SK-N-SH (cell line): ENCODE results near the gene WARS2. TPM values are rescaled to one million over a fixed set of nuclear protein-coding genes. Genes with fewer than 3 reads are reported as not detected.

Source experiments
- CTCF ChIA-PET: fragments of 300-600, 350-600 bp; formaldehyde crosslinking; extraction: SDS; loops from one replicate; lab custom pipeline; 2021; lab: Yijun Ruan, JAX
- POLR2A ChIA-PET: fragments of 350-600 bp; sonication (Branson Sonifier 250); formaldehyde crosslinking; extraction: SDS; loops from one replicate; lab custom pipeline; 2020; ENCODE audit warnings: antibody characterized with exemption, inconsistent platforms; lab: Yijun Ruan, JAX
- DNase-seq: peaks from one replicate; pipeline ENCODE4 v3.0.0; 2012
- H2AFZ ChIP-seq: fragments of 200-600 bp; sonication (generic); 2 replicates; pipeline ENCODE4 v1.8.1; 2016; ENCODE audit warnings: antibody characterized with exemption, mild to moderate bottlenecking, low read depth
- H3F3A ChIP-seq: fragments of 200-600 bp; sonication (generic); replicated peaks from 2 replicates; pipeline ENCODE3; 2016; ENCODE audit warnings: antibody characterized with exemption, mild to moderate bottlenecking; ENCODE audit not compliant: insufficient read depth
- H3K27ac ChIP-seq, 2 experiments: fragments of 200-500 bp in 1 of 2; fragments of 200-600 bp in 1 of 2; sonication (Bioruptor generic) in 1 of 2; sonication (generic), shearing (Covaris generic) in 1 of 2; 2 replicates each; pipeline versions ENCODE4 v1.5.1 to v1.6.1; 2014 to 2016; ENCODE audit warnings: low read depth in 2 of 2, inconsistent platforms in 1 of 2, low read length in 1 of 2, mild to moderate bottlenecking in 1 of 2, mixed read lengths in 1 of 2
- H3K27me3 ChIP-seq: fragments of 200-600 bp; sonication (generic), shearing (Covaris generic); 2 replicates; pipeline ENCODE4 v1.6.1; 2016; ENCODE audit warnings: mixed run types; ENCODE audit not compliant: insufficient read depth
- H3K36me3 ChIP-seq, 2 experiments: fragments of 200-500 bp in 1 of 2; fragments of 200-600 bp in 1 of 2; sonication (Bioruptor generic) in 1 of 2; sonication (generic) in 1 of 2; replicated peaks in 1 of 2; 2 replicates each; pipeline versions ENCODE3 to v1.5.1; 2014 to 2016; ENCODE audit warnings: low read length in 1 of 2, mild to moderate bottlenecking in 1 of 2; ENCODE audit not compliant: insufficient read depth in 2 of 2, control insufficient read depth in 1 of 2
- H3K4me1 ChIP-seq, 2 experiments: fragments of 200-500 bp in 1 of 2; fragments of 200-600 bp in 1 of 2; sonication (Bioruptor generic) in 1 of 2; sonication (generic), shearing (Covaris generic) in 1 of 2; 2 replicates each; pipeline versions ENCODE4 v1.5.1 to v1.6.1; 2014 to 2016; ENCODE audit warnings: low read depth in 1 of 2, low read length in 1 of 2, mixed run types in 1 of 2; ENCODE audit not compliant: insufficient read depth in 2 of 2, control insufficient read depth in 1 of 2
- H3K4me2 ChIP-seq: fragments of 200-600 bp; sonication (generic), shearing (Covaris generic); 2 replicates; pipeline ENCODE4 v1.6.1; 2017; ENCODE audit warnings: mixed run types
- H3K4me3 ChIP-seq, 2 experiments: fragments of 200-500 bp in 1 of 2; fragments of 200-600 bp in 1 of 2; sonication (Bioruptor generic) in 1 of 2; sonication (generic), shearing (Covaris generic) in 1 of 2; 2 replicates each; pipeline versions ENCODE4 v1.5.1 to v1.8.1; 2014 to 2016; ENCODE audit warnings: low read depth in 2 of 2, inconsistent platforms in 1 of 2, low read length in 1 of 2, mild to moderate bottlenecking in 1 of 2, mixed read lengths in 1 of 2, moderate library complexity in 1 of 2
- H3K79me2 ChIP-seq: fragments of 200-600 bp; sonication (generic); 2 replicates; pipeline ENCODE4 v1.8.1; 2017; ENCODE audit warnings: mild to moderate bottlenecking; ENCODE audit not compliant: insufficient read depth
- H3K9ac ChIP-seq: fragments of 200-600 bp; sonication (generic); 2 replicates; pipeline ENCODE4 v1.6.1; 2017; ENCODE audit warnings: mixed run types
- H3K9me2 ChIP-seq: fragments of 200-600 bp; sonication (generic); 2 replicates; pipeline ENCODE4 v1.6.1; 2017; ENCODE audit warnings: mixed run types
- H3K9me3 ChIP-seq: fragments of 200-600 bp; sonication (generic); 2 replicates; pipeline ENCODE4 v1.6.1; 2017; ENCODE audit warnings: mixed run types, mild to moderate bottlenecking, moderate library complexity
- H4K20me1 ChIP-seq: fragments of 200-600 bp; sonication (generic); 2 replicates; pipeline ENCODE4 v1.6.1; 2017; ENCODE audit warnings: mild to moderate bottlenecking, mixed run types; ENCODE audit not compliant: insufficient read depth
- CHD2 ChIP-seq: fragments of 150-350 bp; IDR thresholded peaks from 2 replicates; pipeline ENCODE4 v1.6.1; 2018; ENCODE audit warnings: low read length; ENCODE audit not compliant: partially characterized antibody
- EZH2phosphoT487 ChIP-seq: fragments of 200-600 bp; sonication (generic); IDR thresholded peaks from 2 replicates; pipeline ENCODE4 v1.6.1; 2017; ENCODE audit warnings: low read depth, mixed run types, mild to moderate bottlenecking, antibody characterized with exemption, moderate library complexity, borderline replicate concordance
- FOXJ3 ChIP-seq: sonication (generic); formaldehyde crosslinking; IDR thresholded peaks from 2 replicates; pipeline ENCODE4 v1.5.1; 2020; ENCODE audit warnings: mild to moderate bottlenecking, missing genetic modification reagents
- FOXM1 ChIP-seq: IDR thresholded peaks from 2 replicates; pipeline ENCODE4 v1.4.0; 2012; ENCODE audit warnings: low read depth, mild to moderate bottlenecking
- GABPA ChIP-seq: IDR thresholded peaks from 2 replicates; pipeline ENCODE4 v1.4.0; 2012; ENCODE audit warnings: low read depth, mild to moderate bottlenecking
- GATA2 ChIP-seq: sonication (generic); formaldehyde crosslinking; IDR thresholded peaks from 2 replicates; pipeline ENCODE4 v1.5.0; 2020; ENCODE audit warnings: mild to moderate bottlenecking, missing genetic modification reagents
- MEF2A ChIP-seq: IDR thresholded peaks from 2 replicates; pipeline ENCODE4 v1.4.0; 2012; ENCODE audit warnings: low read depth, borderline replicate concordance
- NFIC ChIP-seq: IDR thresholded peaks from 2 replicates; pipeline ENCODE4 v1.4.0; 2012; ENCODE audit warnings: borderline replicate concordance
- NRF1 ChIP-seq: IDR thresholded peaks from 2 replicates; pipeline ENCODE4 v1.6.1; 2012; ENCODE audit warnings: low read depth, mild to moderate bottlenecking, low read length
- POLR2AphosphoS5 ChIP-seq: IDR thresholded peaks from 2 replicates; pipeline ENCODE4 v1.6.1; 2012; ENCODE audit warnings: low read depth, low read length
- RAD21 ChIP-seq: IDR thresholded peaks from 2 replicates; pipeline ENCODE4 v1.6.1; 2012; ENCODE audit warnings: mild to moderate bottlenecking, low read length
- RCOR1 ChIP-seq: fragments of 150-350 bp; IDR thresholded peaks from 2 replicates; pipeline ENCODE4 v1.6.1; 2017; ENCODE audit warnings: antibody characterized with exemption, low read length
- RFX5 ChIP-seq: IDR thresholded peaks from 2 replicates; pipeline ENCODE4 v1.6.1; 2012; ENCODE audit warnings: mild to moderate bottlenecking, improper control_type of control experiment, low read length
- RXRA ChIP-seq: IDR thresholded peaks from 2 replicates; pipeline ENCODE4 v1.4.0; 2012; ENCODE audit warnings: low read depth, mild to moderate bottlenecking, borderline replicate concordance
- SIN3A ChIP-seq: IDR thresholded peaks from 2 replicates; pipeline ENCODE4 v1.6.1; 2012; ENCODE audit warnings: low read depth, mild to moderate bottlenecking, low read length, moderate library complexity, borderline replicate concordance
- SMC3 ChIP-seq: IDR thresholded peaks from 2 replicates; pipeline ENCODE4 v1.6.1; 2012; ENCODE audit warnings: low read depth, low read length, improper control_type of control experiment
- TAF1 ChIP-seq: IDR thresholded peaks from 2 replicates; pipeline ENCODE4 v1.6.1; 2012; ENCODE audit warnings: low read depth, mild to moderate bottlenecking, low read length, moderate library complexity, borderline replicate concordance
- WGBS: methylation state at CpG from one replicate; pipeline ENCODE4 v1.1.6; 2017; ENCODE audit warnings: low lambda C conversion rate; 5-methylcytosine and 5-hydroxymethylcytosine counted together
- polyA plus RNA-seq, 3 experiments: library from polyadenylated mRNA; depleted of rRNA; stranded (reverse); fragments of >200 nt; gene quantifications; 2 replicates each; pipeline ENCODE4 v1.2.3, GENCODE V29; 2012
- TF ChIP-seq, protein P1 (sequence below): fragments of 150-350 bp; IDR thresholded peaks from 2 replicates; pipeline ENCODE4 v1.6.1; 2017; ENCODE audit warnings: antibody characterized with exemption, low read length, low read depth, borderline replicate concordance
- TF ChIP-seq, protein P2 (sequence below): IDR thresholded peaks from 2 replicates; pipeline ENCODE4 v1.4.0; 2012; ENCODE audit warnings: low read depth, borderline replicate concordance
- TF ChIP-seq, protein P3 (sequence below): IDR thresholded peaks from 2 replicates; pipeline ENCODE4 v1.4.0; 2012; ENCODE audit warnings: low read depth
- TF ChIP-seq, protein P4 (sequence below): fragments of 150-350 bp; IDR thresholded peaks from 2 replicates; pipeline ENCODE4 v1.6.1; 2016; ENCODE audit warnings: mild to moderate bottlenecking, low read depth, low read length

The WARS2 gene
- polyA plus RNA-seq, 1 of the 3 experiments (the other 2 are of a cell fraction): 4.8 TPM

DNA sequence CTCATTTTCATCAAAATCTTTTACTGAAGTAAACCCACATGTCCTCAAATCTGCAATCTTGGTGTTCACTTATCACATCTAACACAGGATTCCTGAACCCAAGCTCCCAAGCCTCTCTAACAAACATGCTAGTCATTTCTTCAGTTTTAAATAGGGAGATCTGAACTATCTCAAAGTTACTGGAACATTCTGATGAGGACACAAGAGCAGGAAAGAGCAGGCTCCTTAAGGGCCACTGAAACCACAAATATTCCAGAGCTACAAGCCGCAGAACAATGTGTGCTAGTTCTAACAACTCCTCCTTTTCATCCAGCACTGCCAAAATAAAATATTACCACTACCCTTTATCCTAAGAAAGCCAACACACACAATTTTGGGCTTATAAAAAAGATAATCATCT is 38.9 kb downstream of the WARS2 start:
- H3K9me2 ChIP-seq: no peaks in the 10 kb centered on the region; the same call in 1 of the 2 replicates
- no peak overlapping the region for H3K9ac ChIP-seq
- TF ChIP-seq FOXJ3 (CRISPR knock-in tag) (no peak), GABPA (no peak), EZH2phosphoT487 (no peak), POLR2AphosphoS5 (no peak), MEF2A (no peak), NFIC (no peak), RCOR1 (no peak), RFX5 (no peak), SMC3 (no peak), RXRA (no peak), TAF1 (no peak), NRF1 (no peak)
- TF ChIP-seq, protein P1, sequence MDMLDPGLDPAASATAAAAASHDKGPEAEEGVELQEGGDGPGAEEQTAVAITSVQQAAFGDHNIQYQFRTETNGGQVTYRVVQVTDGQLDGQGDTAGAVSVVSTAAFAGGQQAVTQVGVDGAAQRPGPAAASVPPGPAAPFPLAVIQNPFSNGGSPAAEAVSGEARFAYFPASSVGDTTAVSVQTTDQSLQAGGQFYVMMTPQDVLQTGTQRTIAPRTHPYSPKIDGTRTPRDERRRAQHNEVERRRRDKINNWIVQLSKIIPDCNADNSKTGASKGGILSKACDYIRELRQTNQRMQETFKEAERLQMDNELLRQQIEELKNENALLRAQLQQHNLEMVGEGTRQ: no peak
- TF ChIP-seq, protein P2, sequence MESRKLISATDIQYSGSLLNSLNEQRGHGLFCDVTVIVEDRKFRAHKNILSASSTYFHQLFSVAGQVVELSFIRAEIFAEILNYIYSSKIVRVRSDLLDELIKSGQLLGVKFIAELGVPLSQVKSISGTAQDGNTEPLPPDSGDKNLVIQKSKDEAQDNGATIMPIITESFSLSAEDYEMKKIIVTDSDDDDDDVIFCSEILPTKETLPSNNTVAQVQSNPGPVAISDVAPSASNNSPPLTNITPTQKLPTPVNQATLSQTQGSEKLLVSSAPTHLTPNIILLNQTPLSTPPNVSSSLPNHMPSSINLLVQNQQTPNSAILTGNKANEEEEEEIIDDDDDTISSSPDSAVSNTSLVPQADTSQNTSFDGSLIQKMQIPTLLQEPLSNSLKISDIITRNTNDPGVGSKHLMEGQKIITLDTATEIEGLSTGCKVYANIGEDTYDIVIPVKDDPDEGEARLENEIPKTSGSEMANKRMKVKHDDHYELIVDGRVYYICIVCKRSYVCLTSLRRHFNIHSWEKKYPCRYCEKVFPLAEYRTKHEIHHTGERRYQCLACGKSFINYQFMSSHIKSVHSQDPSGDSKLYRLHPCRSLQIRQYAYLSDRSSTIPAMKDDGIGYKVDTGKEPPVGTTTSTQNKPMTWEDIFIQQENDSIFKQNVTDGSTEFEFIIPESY: no peak
- no peak overlapping the region for H3K4me3 ChIP-seq
- H3K9me3 ChIP-seq: no peaks in the 10 kb centered on the region; the same call in 1 of the 2 replicates
- H3K79me2 ChIP-seq: no peaks in the 10 kb centered on the region
- H2AFZ ChIP-seq: no peak overlapping the region
- H3K4me2 ChIP-seq: no peak overlapping the region
- POLR2A ChIA-PET: no interaction called here
- no peaks in the 10 kb centered on the region for H3F3A ChIP-seq
- no peaks in the 10 kb centered on the region for H3K4me1 ChIP-seq
- no peaks in the 10 kb centered on the region for H3K27me3 ChIP-seq
- H3K27ac ChIP-seq: no peak overlapping the region
- CTCF ChIA-PET: no interaction called here
- no peaks in the 10 kb centered on the region for H4K20me1 ChIP-seq
- no peak for DNase-seq
- WGBS: 75% methylated on average over 1 of the region's 1 CpG
- H3K36me3 ChIP-seq: no peaks in the 10 kb centered on the region

DNA sequence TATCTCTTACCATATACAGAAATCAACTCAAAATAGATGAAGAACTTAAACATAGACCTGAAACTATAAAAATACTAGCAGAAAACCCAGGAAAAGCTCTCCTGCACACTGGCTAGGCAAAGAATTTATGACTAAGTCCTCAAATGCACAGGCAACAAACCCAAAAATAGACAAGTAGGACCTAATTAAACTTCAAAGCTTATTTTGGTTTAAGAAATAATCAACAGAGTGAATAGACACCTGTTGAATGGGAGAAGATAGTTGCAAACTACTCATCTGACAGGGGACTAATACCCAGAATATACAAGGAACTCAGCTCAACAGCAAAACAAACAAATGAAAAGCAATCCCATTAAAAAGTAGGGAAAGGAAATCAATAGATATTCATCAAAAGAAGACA is 40.7 kb downstream of the WARS2 start:
- Histone ChIP-seq H4K20me1 (no peaks in the 10 kb centered on the region), H3K9me3 (no peaks in the 10 kb centered on the region; the same call in 1 of the 2 replicates), H3K4me1 (no peaks in the 10 kb centered on the region), H2AFZ (no peak overlapping the region), H3K36me3 (peaks cover 0 to 2% of the 10 kb centered on the region in 2 experiments), H3F3A (no peaks in the 10 kb centered on the region), H3K79me2 (no peaks in the 10 kb centered on the region), H3K9me2 (no peaks in the 10 kb centered on the region; the same call in 1 of the 2 replicates)
- CTCF ChIA-PET: no interaction called here
- TF ChIP-seq MEF2A (no peak), FOXM1 (no peak), SIN3A (no peak), SMC3 (no peak), NRF1 (no peak), GATA2 (CRISPR knock-in tag) (no peak), RAD21 (no peak), CHD2 (no peak)
- TF ChIP-seq, protein P3, sequence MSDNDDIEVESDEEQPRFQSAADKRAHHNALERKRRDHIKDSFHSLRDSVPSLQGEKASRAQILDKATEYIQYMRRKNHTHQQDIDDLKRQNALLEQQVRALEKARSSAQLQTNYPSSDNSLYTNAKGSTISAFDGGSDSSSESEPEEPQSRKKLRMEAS: no peak
- TF ChIP-seq, protein P4, sequence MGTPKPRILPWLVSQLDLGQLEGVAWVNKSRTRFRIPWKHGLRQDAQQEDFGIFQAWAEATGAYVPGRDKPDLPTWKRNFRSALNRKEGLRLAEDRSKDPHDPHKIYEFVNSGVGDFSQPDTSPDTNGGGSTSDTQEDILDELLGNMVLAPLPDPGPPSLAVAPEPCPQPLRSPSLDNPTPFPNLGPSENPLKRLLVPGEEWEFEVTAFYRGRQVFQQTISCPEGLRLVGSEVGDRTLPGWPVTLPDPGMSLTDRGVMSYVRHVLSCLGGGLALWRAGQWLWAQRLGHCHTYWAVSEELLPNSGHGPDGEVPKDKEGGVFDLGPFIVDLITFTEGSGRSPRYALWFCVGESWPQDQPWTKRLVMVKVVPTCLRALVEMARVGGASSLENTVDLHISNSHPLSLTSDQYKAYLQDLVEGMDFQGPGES: no peak
- TF ChIP-seq, all 33 proteins: peak for 0
- no peak overlapping the region for H3K4me2 ChIP-seq
- no peak overlapping the region for H3K27ac ChIP-seq
- no peak overlapping the region for H3K4me3 ChIP-seq
- DNase-seq: no peak
- no peak overlapping the region for H3K9ac ChIP-seq
- POLR2A ChIA-PET: no interaction called here
- H3K27me3 ChIP-seq: no peaks in the 10 kb centered on the region
